ENCODE measurements around the gene RABAC1. TPM values are rescaled to one million over a fixed set of nuclear protein-coding genes. Genes with fewer than 3 reads are reported as not detected.

The RABAC1 gene
- total and polyA plus RNA-seq, 9 of the 15 experiments (the other 6 are each of a cell fraction or from before 2014, with no cell fraction given), result 2.4 to 28.1 (median 9.3) TPM

GRCh38 chr19:41928754-41929535 is 30.2 kb downstream of the RABAC1 start (continued):
- TF ChIP-seq HINFP (tag; conservative IDR thresholded peaks at IDR 0.05; ENCODE audit: low read depth) (peak; percentile 37; the same call in 1 of the 2 replicates), MED1 (CRISPR knock-in tag; IDR thresholded peaks at IDR 0.05; ENCODE audit: borderline replicate concordance) (no peak), GATAD2B (IDR thresholded peaks at IDR 0.05; ENCODE audit: borderline replicate concordance) (no peak), SIN3A (IDR thresholded peaks at IDR 0.05; ENCODE audit: borderline replicate concordance in 2 of 2, control insufficient read depth in 1 of 2, low read depth in 2 of 2, low read length in 2 of 2) (no peak; a peak in 1 of 4 replicates), C11orf30 (IDR thresholded peaks at IDR 0.05; ENCODE audit: low read depth) (no peak), PHF20 (IDR thresholded peaks at IDR 0.05; ENCODE audit: partially characterized antibody) (peak; percentile 36), EP400 (IDR thresholded peaks at IDR 0.05) (peak; percentile 77; the same call in 1 of the 2 replicates), KDM4B (IDR thresholded peaks at IDR 0.05; ENCODE audit: borderline replicate concordance in 2 of 2, low read depth in 1 of 2) (no peak), GABPB2 (CRISPR knock-in tag; conservative IDR thresholded peaks at IDR 0.05) (no peak), PHF21A (IDR thresholded peaks at IDR 0.05; ENCODE audit: borderline replicate concordance, low read depth) (no peak), KLF16 (IDR thresholded peaks at IDR 0.05) (no peak), GTF2B (IDR thresholded peaks at IDR 0.05; ENCODE audit: extremely low read depth, insufficient read length) (no peak), BACH1 (tag; IDR thresholded peaks at IDR 0.05) (no peak), ZFP1 (CRISPR knock-in tag; IDR thresholded peaks at IDR 0.05) (no peak), ZBTB43 (CRISPR knock-in tag; IDR thresholded peaks at IDR 0.05) (0 out of 2 replicates have a peak, but pooled peaks have one; percentile 77), SAFB2 (IDR thresholded peaks at IDR 0.05; ENCODE audit: borderline replicate concordance, low read depth, low read length, severe bottlenecking) (no peak), RERE (CRISPR knock-in tag; IDR thresholded peaks at IDR 0.05; ENCODE audit: borderline replicate concordance) (no peak), TAF15 (IDR thresholded peaks at IDR 0.05; ENCODE audit: low read depth, low read length) (no peak)
